Measurements from ENCODE around the gene KIF26B. TPM values are rescaled to one million over a fixed set of nuclear protein-coding genes. Genes with fewer than 3 reads are reported as not detected.

Gene KIF26B
- total RNA-seq, 2 experiments from 2014 or later: not detected

- H4K20me1 ChIP-seq (ENCODE audit: insufficient read depth, low read length): no peaks in the 10 kb centered on the region
- no peak for DNase-seq (ENCODE audit: low spot score)
- ChIA-PET POLR2A (interaction anchor here (0.6 kb wide), 1 partner anchor 951 kb away, joined by 4 read pairs; no protein-coding TSS in a partner anchor), CTCF (ENCODE audit: unreplicated experiment) (no interaction called here)
- H3K9me3 ChIP-seq (ENCODE audit: low read length): no peaks in the 10 kb centered on the region
- H3K79me2 ChIP-seq (ENCODE audit: insufficient read depth, low read depth, low read length): no peaks in the 10 kb centered on the region
- H3K9me2 ChIP-seq (ENCODE audit: insufficient read depth, low read length): no peaks in the 10 kb centered on the region
- no peak overlapping the region for H3K4me2 ChIP-seq (ENCODE audit: low read length)
- no peak overlapping the region for H3K4me3 ChIP-seq (ENCODE audit: low read depth, low read length, poor library complexity, severe bottlenecking)
- no peaks in the 10 kb centered on the region for H3K4me1 ChIP-seq (ENCODE audit: insufficient read depth, low read length, poor library complexity, severe bottlenecking)
- intact Hi-C loops (cut with micrococcal nuclease; ENCODE audit: unreplicated experiment): no loop called here
- no TSS peak for BruUV-seq (replicated peaks)
- TF ChIP-seq CTCF (conservative IDR thresholded peaks at IDR 0.05; ENCODE audit: low read length): no peak
- no peak for TF ChIP-seq EZH2phosphoT487 (IDR thresholded peaks at IDR 0.05; ENCODE audit: borderline replicate concordance, low read depth, low read length)
- H3K27ac ChIP-seq (ENCODE audit: low read depth, low read length, poor library complexity, severe bottlenecking): no peak overlapping the region
- no peak overlapping the region for H2AFZ ChIP-seq (ENCODE audit: low read length)
- no peaks in the 10 kb centered on the region for H3K36me3 ChIP-seq (ENCODE audit: insufficient read depth, low read length)
These were observed 79.7 kb downstream of the KIF26B start for GRCh38 chr1:245234217-245235081.

- Histone ChIP-seq H3K36me3 (ENCODE audit: insufficient read depth, low read length) (no peaks in the 10 kb centered on the region), H3K27ac (ENCODE audit: low read depth, low read length, poor library complexity, severe bottlenecking) (no peak overlapping the region), H4K20me1 (ENCODE audit: insufficient read depth, low read length) (no peaks in the 10 kb centered on the region), H3K9me2 (ENCODE audit: insufficient read depth, low read length) (no peaks in the 10 kb centered on the region), H3K4me3 (ENCODE audit: low read depth, low read length, poor library complexity, severe bottlenecking) (no peak overlapping the region), H3K4me1 (ENCODE audit: insufficient read depth, low read length, poor library complexity, severe bottlenecking) (no peaks in the 10 kb centered on the region), H3K4me2 (ENCODE audit: low read length) (no peak overlapping the region), H3K79me2 (ENCODE audit: insufficient read depth, low read depth, low read length) (no peaks in the 10 kb centered on the region), H3K9me3 (ENCODE audit: low read length) (no peaks in the 10 kb centered on the region), H2AFZ (ENCODE audit: low read length) (no peak overlapping the region)
- no TSS peak for BruUV-seq (replicated peaks)
- TF ChIP-seq EZH2phosphoT487 (IDR thresholded peaks at IDR 0.05; ENCODE audit: borderline replicate concordance, low read depth, low read length): no peak
- no peak for TF ChIP-seq CTCF (conservative IDR thresholded peaks at IDR 0.05; ENCODE audit: low read length)
- intact Hi-C loops (cut with micrococcal nuclease; ENCODE audit: unreplicated experiment): no loop called here
- no peak for DNase-seq (ENCODE audit: low spot score)
- ChIA-PET POLR2A (interaction anchor here (0.6 kb wide), 1 partner anchor 950 kb away, joined by 4 read pairs; no protein-coding TSS in a partner anchor), CTCF (ENCODE audit: unreplicated experiment) (interaction anchor here (0.5 kb wide), 1 partner anchor 75 kb away, joined by 3 read pairs; no protein-coding TSS in a partner anchor)
These were observed 80.4 kb downstream of the KIF26B start for GRCh38 chr1:245235156-245235555.

GRCh38 chr1:245240648-245241165, 85.9 kb downstream of the KIF26B start:
- POLR2A ChIA-PET: interaction anchor here (0.6 to 0.7 kb wide), 2 partner anchors 1101 to 1242 kb away, joined by 4 read pairs; no protein-coding TSS in a partner anchor
- CTCF ChIA-PET (ENCODE audit: unreplicated experiment): no interaction called here
- Histone ChIP-seq H3K4me2 (ENCODE audit: low read length) (no peak overlapping the region), H3K79me2 (ENCODE audit: insufficient read depth, low read depth, low read length) (no peaks in the 10 kb centered on the region), H3K36me3 (ENCODE audit: insufficient read depth, low read length) (no peaks in the 10 kb centered on the region), H3K27ac (ENCODE audit: low read depth, low read length, poor library complexity, severe bottlenecking) (no peak overlapping the region), H3K4me3 (ENCODE audit: low read depth, low read length, poor library complexity, severe bottlenecking) (no peak overlapping the region), H3K9me3 (ENCODE audit: low read length) (no peaks in the 10 kb centered on the region), H3K4me1 (ENCODE audit: insufficient read depth, low read length, poor library complexity, severe bottlenecking) (no peaks in the 10 kb centered on the region), H3K9me2 (ENCODE audit: insufficient read depth, low read length) (no peaks in the 10 kb centered on the region), H2AFZ (ENCODE audit: low read length) (no peak overlapping the region), H4K20me1 (ENCODE audit: insufficient read depth, low read length) (no peaks in the 10 kb centered on the region)
- intact Hi-C loops (cut with micrococcal nuclease; ENCODE audit: unreplicated experiment): no loop called here
- TF ChIP-seq EZH2phosphoT487 (IDR thresholded peaks at IDR 0.05; ENCODE audit: borderline replicate concordance, low read depth, low read length) (no peak), CTCF (conservative IDR thresholded peaks at IDR 0.05; ENCODE audit: low read length) (no peak)
- DNase-seq (ENCODE audit: low spot score): no peak
- BruUV-seq (replicated peaks): no TSS peak

Data from OCI-LY7 (cell line).